Neuronal stem cell (in vitro differentiated cells): ENCODE data around the gene C14orf93.
"Not testable (repeated sequence)": the region's sequence is repeated elsewhere in the genome, so short reads cannot be mapped to it uniquely, and the experiment has no call there.

Experiments used
- DNase-seq: peaks from one replicate; pipeline ENCODE4 v3.0.0-alpha.2; 2013; ENCODE audit warnings: low spot score
- H2AFZ ChIP-seq: one replicate; pipeline ENCODE4 v1.6.1; 2013; ENCODE audit warnings: mild to moderate bottlenecking, low read length, inconsistent platforms
- H2AK5ac ChIP-seq: 2 replicates; pipeline ENCODE4 v1.6.1; 2013; ENCODE audit warnings: low read depth, mild to moderate bottlenecking, inconsistent platforms, low read length, moderate library complexity, mixed read lengths
- H2BK120ac ChIP-seq: 2 replicates; pipeline ENCODE4 v1.6.1; 2013; ENCODE audit warnings: low read depth, mild to moderate bottlenecking, inconsistent platforms, low read length, moderate library complexity, mixed read lengths
- H2BK12ac ChIP-seq: one replicate; pipeline ENCODE4 v1.6.1; 2013; ENCODE audit warnings: low read length, inconsistent platforms
- H2BK15ac ChIP-seq: 2 replicates; pipeline ENCODE4 v1.6.1; 2013; ENCODE audit warnings: mild to moderate bottlenecking, low read length, inconsistent platforms, mixed read lengths
- H2BK5ac ChIP-seq: one replicate; pipeline ENCODE4 v1.6.1; 2013; ENCODE audit warnings: inconsistent platforms, mild to moderate bottlenecking, low read length, moderate library complexity
- H3K14ac ChIP-seq: one replicate; pipeline ENCODE4 v1.6.1; 2013; ENCODE audit warnings: low read length, inconsistent platforms
- H3K18ac ChIP-seq: 2 replicates; pipeline ENCODE4 v1.6.1; 2013; ENCODE audit warnings: low read length, inconsistent platforms
- H3K23ac ChIP-seq: 2 replicates; pipeline ENCODE4 v1.6.1; 2013; ENCODE audit warnings: low read depth, mild to moderate bottlenecking, mixed read lengths, low read length, inconsistent platforms; ENCODE audit not compliant: poor library complexity
- H3K27ac ChIP-seq: replicated peaks from 3 replicates; pipeline ENCODE4 v1.5.1; 2013; ENCODE audit warnings: low read length, inconsistent platforms
- H3K27me3 ChIP-seq, 3 experiments: 2 replicates each; pipeline ENCODE4 v1.6.1; 2013; ENCODE audit warnings: low read length in 3 of 3, mild to moderate bottlenecking in 2 of 3, inconsistent platforms in 1 of 3, low read depth in 1 of 3, mixed read lengths in 1 of 3, moderate library complexity in 1 of 3; ENCODE audit not compliant: control insufficient read depth in 3 of 3, insufficient read depth in 3 of 3
- H3K36me3 ChIP-seq, 2 donors: replicated peaks in 1 of 2; 2 replicates each; pipeline ENCODE4 v1.6.1; 2013; ENCODE audit warnings: low read length in 2 of 2; ENCODE audit not compliant: control insufficient read depth in 2 of 2, insufficient read depth in 2 of 2
- H3K4ac ChIP-seq: 2 replicates; pipeline ENCODE4 v1.6.1; 2013; ENCODE audit warnings: inconsistent platforms, mild to moderate bottlenecking, low read length, moderate library complexity
- H3K4me1 ChIP-seq, 2 donors: 1 replicate in 1 of 2; 2 replicates in 1 of 2; pipeline ENCODE4 v1.6.1; 2013; ENCODE audit warnings: low read length in 2 of 2, low read depth in 1 of 2; ENCODE audit not compliant: control insufficient read depth in 2 of 2, insufficient read depth in 1 of 2
- H3K4me2 ChIP-seq: one replicate; pipeline ENCODE4 v1.6.1; 2013; ENCODE audit warnings: mild to moderate bottlenecking, low read length, inconsistent platforms; ENCODE audit not compliant: insufficient read depth, poor library complexity, severe bottlenecking
- H3K4me3 ChIP-seq, 2 donors: 2 replicates each; pipeline ENCODE4 v1.5.1; 2013; ENCODE audit warnings: low read length in 2 of 2, mild to moderate bottlenecking in 2 of 2, inconsistent platforms in 1 of 2, moderate library complexity in 1 of 2
- H3K79me1 ChIP-seq: one replicate; pipeline ENCODE4 v1.6.1; 2013; ENCODE audit warnings: low read depth, mild to moderate bottlenecking, inconsistent platforms, low read length, moderate library complexity
- H3K9ac ChIP-seq: one replicate; pipeline ENCODE4 v1.6.1; 2013; ENCODE audit warnings: mild to moderate bottlenecking, low read depth, low read length, inconsistent platforms; ENCODE audit not compliant: poor library complexity
- H3K9me3 ChIP-seq, 2 donors: replicated peaks in 1 of 2; 2 replicates each; pipeline versions ENCODE3 to v1.6.1; 2013; ENCODE audit warnings: low read length in 2 of 2, mild to moderate bottlenecking in 2 of 2, inconsistent platforms in 1 of 2, low read depth in 1 of 2, mixed read lengths in 1 of 2, moderate library complexity in 1 of 2; ENCODE audit not compliant: control insufficient read depth in 2 of 2, insufficient read depth in 1 of 2
- H4K8ac ChIP-seq: one replicate; pipeline ENCODE4 v1.6.1; 2013; ENCODE audit warnings: low read depth, mild to moderate bottlenecking, inconsistent platforms, low read length, moderate library complexity
- H4K91ac ChIP-seq: one replicate; pipeline ENCODE4 v1.6.1; 2013; ENCODE audit warnings: low read length, low read depth, mild to moderate bottlenecking, inconsistent platforms; ENCODE audit not compliant: poor library complexity
- WGBS, 2 donors: extraction: QIAGEN DNeasy Blood & Tissue Kit; methylation state at CpG; one replicate each; pipeline ENCODE4 v1.1.7; 2013; ENCODE audit warnings: missing lambda C conversion rate in 2 of 2, mixed read lengths in 1 of 2; ENCODE audit not compliant: insufficient read length in 2 of 2, insufficient replicate concordance in 1 of 2; ENCODE audit errors: extremely low coverage in 2 of 2; 5-methylcytosine and 5-hydroxymethylcytosine counted together

The C14orf93 gene

GRCh38 chr14:23005451-23006187 is 4.3 kb downstream of the C14orf93 start:
- Histone ChIP-seq H3K4me3 (peak overlapping the region in 1 of 2 donors; percentile 83), H3K27me3 (no peaks in the 10 kb centered on the region), H3K18ac (no peak overlapping the region), H3K9me3 (peaks cover 0 to 8% of the 10 kb centered on the region in 2 donors), H3K4me2 (no peak overlapping the region), H3K27ac (no peak overlapping the region), H4K8ac (no peak overlapping the region), H3K4ac (no peak overlapping the region), H2AK5ac (no peak overlapping the region), H3K14ac (no peak overlapping the region), H2BK120ac (no peak overlapping the region), H2AFZ (no peak overlapping the region), H2BK12ac (no peak overlapping the region), H2BK15ac (no peak overlapping the region), H3K36me3 (no peaks in the 10 kb centered on the region), H3K79me1 (no peaks in the 10 kb centered on the region), H3K4me1 (peaks cover 5 to 7% of the 10 kb centered on the region in 2 donors), H3K9ac (no peak overlapping the region), H3K23ac (no peak overlapping the region), H2BK5ac (no peak overlapping the region), H4K91ac (no peak overlapping the region)
- no peak for DNase-seq
- WGBS, 2 donors = no CpG with 5 or more reads among the region's 3 CpGs

GRCh38 chr14:23004274-23004673 is 5.7 kb downstream of the C14orf93 start:
- H3K14ac ChIP-seq, H3K79me1 ChIP-seq, H3K4ac ChIP-seq, H3K23ac ChIP-seq, H2BK5ac ChIP-seq, H3K9ac ChIP-seq, H2BK15ac ChIP-seq, H2BK120ac ChIP-seq, DNase-seq, H3K4me2 ChIP-seq, H4K91ac ChIP-seq, H2AFZ ChIP-seq, H3K27me3 ChIP-seq, H2BK12ac ChIP-seq, H3K4me3 ChIP-seq, H2AK5ac ChIP-seq, H3K27ac ChIP-seq, H3K4me1 ChIP-seq, H4K8ac ChIP-seq, H3K18ac ChIP-seq, H3K9me3 ChIP-seq, H3K36me3 ChIP-seq: not testable (repeated sequence)
- WGBS, 2 donors = no CpG with 5 or more reads among the region's 4 CpGs

DNA sequence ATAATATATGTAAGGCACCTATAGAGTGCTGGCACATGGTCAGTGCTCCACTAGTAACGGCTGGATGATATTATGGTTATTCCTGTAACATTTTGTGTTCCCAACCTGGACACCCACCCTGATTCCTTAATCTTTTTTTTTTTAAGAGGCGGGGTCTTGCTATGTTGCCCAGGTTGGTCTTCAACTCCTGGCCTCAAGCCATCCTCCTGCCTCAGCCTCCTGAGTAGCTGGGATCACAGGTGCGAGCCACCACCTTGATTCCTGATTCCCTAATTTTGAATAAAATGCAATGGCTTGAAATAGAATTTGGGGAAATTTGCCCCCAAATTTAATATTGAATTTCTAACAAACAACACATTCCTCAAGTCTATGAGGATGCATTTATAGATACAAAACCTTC is 7.4 kb downstream of the C14orf93 start:
- Histone ChIP-seq H3K36me3 (no peaks in the 10 kb centered on the region), H3K23ac (no peak overlapping the region), H3K18ac (no peak overlapping the region), H2BK15ac (no peak overlapping the region), H3K4me2 (no peak overlapping the region), H3K79me1 (no peaks in the 10 kb centered on the region), H3K14ac (no peak overlapping the region), H3K4ac (no peak overlapping the region), H3K27me3 (no peaks in the 10 kb centered on the region), H2AFZ (no peak overlapping the region), H3K4me1 (peaks cover 3 to 4% of the 10 kb centered on the region in 2 donors), H3K9ac (no peak overlapping the region), H4K8ac (no peak overlapping the region), H2BK12ac (no peak overlapping the region), H2AK5ac (no peak overlapping the region), H3K4me3 (no peak overlapping the region), H3K9me3 (peaks cover 0 to under 1% of the 10 kb centered on the region in 2 donors), H2BK5ac (no peak overlapping the region), H2BK120ac (no peak overlapping the region), H4K91ac (no peak overlapping the region), H3K27ac (no peak overlapping the region)
- no peak for DNase-seq
- no CpG with 5 or more reads among the region's 3 CpGs for WGBS, 2 donors

- no peak overlapping the region for H2BK5ac ChIP-seq
- no peak overlapping the region for H2AK5ac ChIP-seq
- H3K27ac ChIP-seq = no peak overlapping the region
- H2BK15ac ChIP-seq = no peak overlapping the region
- no peak overlapping the region for H4K8ac ChIP-seq
- no peaks in the 10 kb centered on the region for H3K9me3 ChIP-seq
- H2BK120ac ChIP-seq = no peak overlapping the region
- no peaks in the 10 kb centered on the region for H3K36me3 ChIP-seq
- no peak overlapping the region for H4K91ac ChIP-seq
- H3K4me3 ChIP-seq = no peak overlapping the region
- no peak overlapping the region for H3K4ac ChIP-seq
- no peak overlapping the region for H3K4me2 ChIP-seq
- H2BK12ac ChIP-seq = no peak overlapping the region
- no peaks in the 10 kb centered on the region for H3K27me3 ChIP-seq
- H3K4me1 ChIP-seq = no peaks in the 10 kb centered on the region
- no peak overlapping the region for H3K23ac ChIP-seq
- no peak overlapping the region for H3K9ac ChIP-seq
- WGBS, 2 donors = no CpG with 5 or more reads among the region's 2 CpGs
- H3K18ac ChIP-seq = no peak overlapping the region
- H3K14ac ChIP-seq = no peak overlapping the region
- H3K79me1 ChIP-seq = no peaks in the 10 kb centered on the region
- H2AFZ ChIP-seq = no peak overlapping the region
- DNase-seq = no peak
These were observed 9.1 kb downstream of the C14orf93 start for GRCh38 chr14:23000860-23001259.
